Neuron (in vitro differentiated cells): ENCODE results near the gene TDRD10.
A peak's percentile ranks its signal among the peaks of the same experiment; 100 is the strongest.

Source experiments
- H2AFZ ChIP-seq: one replicate; pipeline ENCODE4 v1.6.1; 2013; ENCODE audit warnings: low read depth, mild to moderate bottlenecking, inconsistent platforms, low read length, moderate library complexity
- H3K27me3 ChIP-seq: one replicate; pipeline ENCODE4 v1.6.1; 2013; ENCODE audit warnings: low read length; ENCODE audit not compliant: insufficient read depth
- H3K36me3 ChIP-seq: one replicate; pipeline ENCODE4 v1.6.1; 2013; ENCODE audit warnings: low read length; ENCODE audit not compliant: insufficient read depth
- H3K4me1 ChIP-seq: one replicate; pipeline ENCODE4 v1.6.1; 2013; ENCODE audit warnings: low read length; ENCODE audit not compliant: insufficient read depth
- H3K4me3 ChIP-seq: 2 replicates; pipeline ENCODE4 v1.5.1; 2013; ENCODE audit warnings: mild to moderate bottlenecking, low read length, moderate library complexity
- H3K9me3 ChIP-seq: one replicate; pipeline ENCODE4 v1.6.1; 2013; ENCODE audit warnings: low read length

Gene TDRD10

GRCh38 chr1:154502066-154502743, at the start of gene TDRD10, which contains the start of gene SHE:
Gene TDRD10, plus strand, starts transcription at chr1:154502219. Its CDS starts 4,685 bp downstream, at chr1:154506904.
Gene SHE, minus strand, starts transcription at chr1:154502412. Its CDS starts 386 bp downstream, at chr1:154502026.
- no peaks in the 10 kb centered on the region for H3K4me1 ChIP-seq
- peaks cover 69% of the 10 kb centered on the region for H3K27me3 ChIP-seq
- H3K36me3 ChIP-seq = no peaks in the 10 kb centered on the region
- H3K9me3 ChIP-seq = peaks cover 20% of the 10 kb centered on the region
- peak within 1 kb of the TSS; percentile 24 for H2AFZ ChIP-seq
- H3K4me3 ChIP-seq = no peak within 1 kb of the TSS

- Histone ChIP-seq H3K4me1 (no peaks in the 10 kb centered on the region), H2AFZ (no peak overlapping the region), H3K4me3 (no peak overlapping the region), H3K27me3 (no peaks in the 10 kb centered on the region), H3K36me3 (no peaks in the 10 kb centered on the region), H3K9me3 (no peaks in the 10 kb centered on the region)
Observed at GRCh38 chr1:154453161-154453560, 48.9 kb upstream of the TDRD10 start.

- Histone ChIP-seq H3K27me3 (no peaks in the 10 kb centered on the region), H3K36me3 (no peaks in the 10 kb centered on the region), H3K4me1 (no peaks in the 10 kb centered on the region), H2AFZ (no peak overlapping the region), H3K4me3 (no peak overlapping the region), H3K9me3 (no peaks in the 10 kb centered on the region)
Observed at GRCh38 chr1:154453574-154454352, 48.3 kb upstream of the TDRD10 start.

GRCh38 chr1:154454386-154455120, 47.5 kb upstream of the TDRD10 start:
- Histone ChIP-seq H3K36me3 (no peaks in the 10 kb centered on the region), H3K27me3 (no peaks in the 10 kb centered on the region), H2AFZ (no peak overlapping the region), H3K4me1 (no peaks in the 10 kb centered on the region), H3K4me3 (no peak overlapping the region), H3K9me3 (no peaks in the 10 kb centered on the region)

DNA sequence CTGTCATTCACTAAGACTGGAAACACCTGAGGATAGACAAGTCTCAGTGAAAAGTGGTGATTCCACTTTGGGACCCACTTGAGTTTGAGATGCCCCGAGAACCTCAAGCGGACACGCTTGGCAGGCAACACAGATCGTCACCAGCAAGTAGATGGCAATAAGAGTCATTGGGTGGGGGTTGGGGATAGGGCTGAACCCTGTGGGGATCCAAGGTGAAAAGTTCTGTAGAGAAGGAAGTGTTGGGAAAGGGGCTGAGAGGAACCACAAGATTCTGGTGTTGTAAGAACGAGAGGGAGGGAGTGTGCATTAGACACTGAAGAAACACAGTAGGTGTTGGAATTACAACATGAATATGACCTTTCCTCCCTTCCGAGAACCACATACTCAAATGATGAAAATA, 45.4 kb upstream of the TDRD10 start:
- H2AFZ ChIP-seq = no peak overlapping the region
- no peak overlapping the region for H3K4me3 ChIP-seq
- H3K27me3 ChIP-seq = no peaks in the 10 kb centered on the region
- no peaks in the 10 kb centered on the region for H3K36me3 ChIP-seq
- H3K9me3 ChIP-seq = no peaks in the 10 kb centered on the region
- H3K4me1 ChIP-seq = no peaks in the 10 kb centered on the region

GRCh38 chr1:154459080-154459479, 42.9 kb upstream of the TDRD10 start:
- Histone ChIP-seq H3K36me3 (no peaks in the 10 kb centered on the region), H2AFZ (no peak overlapping the region), H3K27me3 (no peaks in the 10 kb centered on the region), H3K4me1 (no peaks in the 10 kb centered on the region), H3K9me3 (no peaks in the 10 kb centered on the region), H3K4me3 (no peak overlapping the region)

- no peaks in the 10 kb centered on the region for H3K4me1 ChIP-seq
- H3K4me3 ChIP-seq = no peak overlapping the region
- no peak overlapping the region for H2AFZ ChIP-seq
- H3K36me3 ChIP-seq = no peaks in the 10 kb centered on the region
- H3K9me3 ChIP-seq = no peaks in the 10 kb centered on the region
- H3K27me3 ChIP-seq = no peaks in the 10 kb centered on the region
Observed at GRCh38 chr1:154460695-154461260, 41.2 kb upstream of the TDRD10 start.

DNA sequence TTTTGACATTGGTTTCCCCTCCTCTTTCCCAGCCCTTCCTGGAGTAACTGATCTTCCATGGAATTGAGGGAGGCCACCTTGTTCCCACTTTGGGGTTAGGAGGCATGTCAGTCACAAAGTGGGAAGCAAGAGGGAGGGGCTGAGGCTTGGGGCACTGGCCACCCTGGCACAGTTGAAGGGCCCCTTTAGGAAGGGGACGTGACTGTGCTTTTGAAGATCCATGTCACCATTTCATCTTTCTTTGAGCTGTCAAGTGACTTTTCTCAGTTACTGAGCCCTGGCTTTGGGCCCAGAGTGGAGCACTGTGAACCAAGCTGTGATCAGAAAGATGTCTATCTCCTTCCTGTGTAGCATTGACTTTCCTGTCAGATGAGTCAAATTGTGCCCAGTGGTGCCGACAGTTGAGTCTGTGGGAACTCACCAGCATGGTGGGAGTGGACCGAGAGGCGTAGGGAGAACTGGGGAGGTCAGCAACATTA, 38.5 kb upstream of the TDRD10 start:
- Histone ChIP-seq H3K36me3 (no peaks in the 10 kb centered on the region), H3K4me1 (peaks cover 5% of the 10 kb centered on the region), H3K9me3 (no peaks in the 10 kb centered on the region), H2AFZ (no peak overlapping the region), H3K4me3 (no peak overlapping the region), H3K27me3 (no peaks in the 10 kb centered on the region)

- Histone ChIP-seq H3K27me3 (no peaks in the 10 kb centered on the region), H2AFZ (no peak overlapping the region), H3K4me1 (peaks cover 5% of the 10 kb centered on the region), H3K36me3 (no peaks in the 10 kb centered on the region), H3K9me3 (no peaks in the 10 kb centered on the region), H3K4me3 (no peak overlapping the region)
Observed at GRCh38 chr1:154465621-154466195, 36.3 kb upstream of the TDRD10 start.

DNA sequence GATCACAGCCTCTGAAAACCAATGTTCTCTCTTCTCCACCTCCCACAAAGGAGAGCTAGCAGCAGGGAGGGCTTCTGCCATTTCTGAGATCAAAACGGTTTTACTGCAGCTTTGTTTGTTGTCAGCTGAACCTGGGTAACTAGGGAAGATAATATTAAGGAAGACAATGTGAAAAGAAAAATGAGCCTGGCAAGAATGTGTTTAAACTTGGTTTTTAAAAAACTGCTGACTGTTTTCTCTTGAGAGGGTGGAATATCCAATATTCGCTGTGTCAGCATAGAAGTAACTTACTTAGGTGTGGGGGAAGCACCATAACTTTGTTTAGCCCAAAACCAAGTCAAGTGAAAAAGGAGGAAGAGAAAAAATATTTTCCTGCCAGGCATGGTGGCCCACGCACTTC, 35.8 kb upstream of the TDRD10 start:
- Histone ChIP-seq H3K4me1 (peaks cover 5% of the 10 kb centered on the region), H3K36me3 (no peaks in the 10 kb centered on the region), H2AFZ (no peak overlapping the region), H3K27me3 (no peaks in the 10 kb centered on the region), H3K4me3 (no peak overlapping the region), H3K9me3 (no peaks in the 10 kb centered on the region)

DNA sequence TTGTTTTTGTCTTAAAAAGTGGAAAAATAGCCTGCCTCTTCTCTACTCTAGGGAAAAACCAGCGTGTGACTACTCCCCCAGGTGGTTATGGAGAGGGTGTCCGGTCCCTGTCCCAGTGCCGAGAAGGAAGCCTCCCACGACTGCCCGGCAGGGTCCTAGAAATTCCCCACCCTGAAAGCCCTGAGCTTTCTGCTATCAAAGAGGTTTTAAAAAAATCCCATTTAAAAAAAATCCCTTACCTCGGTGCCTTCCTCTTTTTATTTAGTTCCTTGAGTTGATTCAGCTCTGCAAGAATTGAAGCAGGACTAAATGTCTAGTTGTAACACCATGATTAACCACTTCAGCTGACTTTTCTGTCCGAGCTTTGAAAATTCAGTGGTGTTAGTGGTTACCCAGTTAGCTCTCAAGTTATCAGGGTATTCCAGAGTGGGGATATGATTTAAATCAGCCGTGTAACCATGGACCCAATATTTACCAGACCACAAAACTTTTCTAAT, 35.0 kb upstream of the TDRD10 start:
- Histone ChIP-seq H3K4me1 (peaks cover 5% of the 10 kb centered on the region), H3K27me3 (no peaks in the 10 kb centered on the region), H2AFZ (no peak overlapping the region), H3K9me3 (no peaks in the 10 kb centered on the region), H3K4me3 (no peak overlapping the region), H3K36me3 (no peaks in the 10 kb centered on the region)

- peaks cover 5% of the 10 kb centered on the region for H3K4me1 ChIP-seq
- H3K4me3 ChIP-seq = no peak overlapping the region
- no peaks in the 10 kb centered on the region for H3K9me3 ChIP-seq
- no peak overlapping the region for H2AFZ ChIP-seq
- no peaks in the 10 kb centered on the region for H3K36me3 ChIP-seq
- H3K27me3 ChIP-seq = no peaks in the 10 kb centered on the region
Observed at GRCh38 chr1:154467434-154468102, 34.5 kb upstream of the TDRD10 start.
